Neural cell (in vitro differentiated cells): ENCODE results near the gene RXFP2. TPM values are rescaled to one million over a fixed set of nuclear protein-coding genes. Genes with fewer than 3 reads are reported as not detected.

Experiments
- H2AFZ ChIP-seq: fragments of 200-600, 300-800 bp; sonication (generic), shearing (Covaris generic); 2 replicates; pipeline ENCODE4 v1.6.0; 2014; ENCODE audit warnings: low read depth, mild to moderate bottlenecking, antibody characterized with exemption, low read length, moderate library complexity
- H3F3A ChIP-seq: fragments of 200-600 bp; shearing (Covaris generic); 2 replicates; pipeline ENCODE4 v1.6.1; 2016; ENCODE audit warnings: mild to moderate bottlenecking, moderate library complexity, mixed read lengths, antibody characterized with exemption, low read length; ENCODE audit not compliant: insufficient read depth, poor library complexity, severe bottlenecking
- H3K27ac ChIP-seq: fragments of 200-600, 300-800 bp; sonication (generic), shearing (Covaris generic); 2 replicates; pipeline ENCODE4 v1.5.1; 2014; ENCODE audit warnings: mild to moderate bottlenecking, low read length, moderate library complexity
- H3K27me3 ChIP-seq: fragments of 300-800, 200-600 bp; sonication (generic), shearing (Covaris generic); 2 replicates; pipeline ENCODE4 v1.6.0; 2014; ENCODE audit warnings: mild to moderate bottlenecking, low read depth, low read length, moderate library complexity; ENCODE audit not compliant: insufficient read depth
- H3K36me3 ChIP-seq: fragments of 300-800, 200-600 bp; sonication (generic), shearing (Covaris generic); 2 replicates; pipeline ENCODE4 v1.5.1; 2014; ENCODE audit warnings: mild to moderate bottlenecking, antibody characterized with exemption, low read length, moderate library complexity; ENCODE audit not compliant: insufficient read depth
- H3K4me2 ChIP-seq: fragments of 300-800, 200-600 bp; sonication (generic), shearing (Covaris generic); 2 replicates; pipeline ENCODE4 v1.6.0; 2014; ENCODE audit warnings: mild to moderate bottlenecking, low read length
- H3K4me3 ChIP-seq: fragments of 300-800, 200-600 bp; sonication (generic), shearing (Covaris generic); 2 replicates; pipeline ENCODE4 v1.5.1; 2014; ENCODE audit warnings: mild to moderate bottlenecking, low read length, moderate library complexity
- H3K79me2 ChIP-seq: fragments of 200-600 bp; shearing (Covaris generic); replicated peaks from 2 replicates; pipeline ENCODE4 v1.6.0; 2014; ENCODE audit warnings: mild to moderate bottlenecking, low read length, moderate library complexity; ENCODE audit not compliant: insufficient read depth
- H3K9ac ChIP-seq: fragments of 300-800, 200-600 bp; sonication (generic), shearing (Covaris generic); 2 replicates; pipeline ENCODE4 v1.6.1; 2016; ENCODE audit warnings: mild to moderate bottlenecking, low read length, mixed read lengths
- H3K9me2 ChIP-seq: fragments of 200-600 bp; shearing (Covaris generic); 2 replicates; pipeline ENCODE4 v1.6.1; 2016; ENCODE audit warnings: mild to moderate bottlenecking, low read length, mixed read lengths; ENCODE audit not compliant: insufficient read depth
- H3K9me3 ChIP-seq: fragments of 200-600, 300-800 bp; sonication (generic), shearing (Covaris generic); 2 replicates; pipeline ENCODE4 v1.6.1; 2016; ENCODE audit warnings: mild to moderate bottlenecking, mixed run types, low read length, moderate library complexity, mixed read lengths
- H4K20me1 ChIP-seq: fragments of 200-600 bp; shearing (Covaris generic); 2 replicates; pipeline ENCODE4 v1.6.1; 2016; ENCODE audit warnings: mild to moderate bottlenecking, mixed run types; ENCODE audit not compliant: insufficient read depth
- CTCF ChIP-seq: fragments of 450-650 bp; IDR thresholded peaks from 2 replicates; pipeline ENCODE4 v1.5.1; 2014; ENCODE audit warnings: antibody characterized with exemption, mild to moderate bottlenecking, moderate library complexity; ENCODE audit not compliant: poor library complexity, severe bottlenecking
- EP300 ChIP-seq: fragments of 450-650 bp; conservative IDR thresholded peaks from 2 replicates; pipeline ENCODE4 v1.6.1; 2014; ENCODE audit warnings: antibody characterized with exemption, mild to moderate bottlenecking, moderate library complexity; ENCODE audit not compliant: poor library complexity, severe bottlenecking
- EZH2 ChIP-seq: fragments of 200-600, 300-800 bp; shearing (Covaris generic), sonication (generic); IDR thresholded peaks from 2 replicates; pipeline ENCODE4 v1.6.1; 2014; ENCODE audit warnings: antibody characterized with exemption, low read length, borderline replicate concordance, mild to moderate bottlenecking; ENCODE audit not compliant: insufficient read depth, poor library complexity, severe bottlenecking
- MXI1 ChIP-seq: fragments of 450-650 bp; conservative IDR thresholded peaks from 2 replicates; pipeline ENCODE4 v1.6.1; 2014; ENCODE audit warnings: antibody characterized with exemption, mild to moderate bottlenecking; ENCODE audit not compliant: poor library complexity, severe bottlenecking
- POLR2AphosphoS5 ChIP-seq: IDR thresholded peaks from 2 replicates; pipeline ENCODE4 v1.6.1; 2012
- RAD21 ChIP-seq: fragments of 450-650 bp; conservative IDR thresholded peaks from 2 replicates; pipeline ENCODE4 v1.6.1; 2014; ENCODE audit warnings: antibody characterized with exemption, mild to moderate bottlenecking, moderate library complexity
- REST ChIP-seq: IDR thresholded peaks from 2 replicates; pipeline ENCODE4 v1.6.1; 2012; ENCODE audit warnings: borderline replicate concordance
- SMC3 ChIP-seq: fragments of 450-650 bp; conservative IDR thresholded peaks from 2 replicates; pipeline ENCODE4 v1.6.1; 2014; ENCODE audit warnings: antibody characterized with exemption, mild to moderate bottlenecking, moderate library complexity; ENCODE audit not compliant: poor library complexity
- TAF1 ChIP-seq: IDR thresholded peaks from 2 replicates; pipeline ENCODE4 v1.6.1; 2012; ENCODE audit warnings: low read depth
- polyA plus RNA-seq: library from polyadenylated mRNA; depleted of rRNA; stranded (reverse); fragments of >200 nt; gene quantifications from 2 replicates; pipeline ENCODE4 v1.2.3, GENCODE V29; 2014

RXFP2 gene
- polyA plus RNA-seq, 1 donor from 2014 or later = not detected

GRCh38 chr13:31772231-31772630, 32.9 kb downstream of the RXFP2 start:
- no peak overlapping the region for H3K9ac ChIP-seq
- H3K4me3 ChIP-seq = no peak overlapping the region
- H3F3A ChIP-seq = no peaks in the 10 kb centered on the region
- H3K9me2 ChIP-seq = no peaks in the 10 kb centered on the region
- no peaks in the 10 kb centered on the region for H3K79me2 ChIP-seq
- H3K27me3 ChIP-seq = no peaks in the 10 kb centered on the region
- H3K36me3 ChIP-seq = no peaks in the 10 kb centered on the region
- no peak overlapping the region for H3K4me2 ChIP-seq
- TF ChIP-seq TAF1 (no peak), EP300 (peak; percentile 11)
- no peaks in the 10 kb centered on the region for H4K20me1 ChIP-seq
- H3K27ac ChIP-seq = no peak overlapping the region
- H2AFZ ChIP-seq = no peak overlapping the region
- no peaks in the 10 kb centered on the region for H3K9me3 ChIP-seq

GRCh38 chr13:31773538-31773937, 34.2 kb downstream of the RXFP2 start:
- TF ChIP-seq EP300 = no peak
- TF ChIP-seq TAF1 = no peak
- no peak for TF ChIP-seq POLR2AphosphoS5
- no peak for TF ChIP-seq EZH2
- no peak for TF ChIP-seq RAD21
- no peak for TF ChIP-seq MXI1
- TF ChIP-seq CTCF = no peak
- TF ChIP-seq SMC3 = no peak
- TF ChIP-seq REST = no peak
- H3K4me2 ChIP-seq = no peak overlapping the region
- H2AFZ ChIP-seq = no peak overlapping the region
- H3K9me2 ChIP-seq = no peaks in the 10 kb centered on the region
- no peaks in the 10 kb centered on the region for H3F3A ChIP-seq
- H3K79me2 ChIP-seq = no peaks in the 10 kb centered on the region
- H3K36me3 ChIP-seq = no peaks in the 10 kb centered on the region
- no peaks in the 10 kb centered on the region for H3K9me3 ChIP-seq
- no peaks in the 10 kb centered on the region for H3K27me3 ChIP-seq
- H3K9ac ChIP-seq = no peak overlapping the region
- no peak overlapping the region for H3K4me3 ChIP-seq
- H4K20me1 ChIP-seq = no peaks in the 10 kb centered on the region
- no peak overlapping the region for H3K27ac ChIP-seq
